H9 (cell line): ENCODE measurements around the gene NAGA. TPM values are rescaled to one million over a fixed set of nuclear protein-coding genes. Genes with fewer than 3 reads are reported as not detected.
A peak's percentile ranks its signal among the peaks of the same experiment; 100 is the strongest.

ENCODE experiments used
- DNase-seq: peaks from one replicate; pipeline ENCODE4 v3.0.0-alpha.2; 2017
- H2AFZ ChIP-seq: one replicate; pipeline ENCODE4 v1.6.1; 2013; ENCODE audit warnings: mild to moderate bottlenecking, low read length, control low read depth, moderate library complexity
- H2AK5ac ChIP-seq: 2 replicates; pipeline ENCODE4 v1.6.1; 2013; ENCODE audit warnings: low read length, control low read depth, mixed read lengths; ENCODE audit not compliant: insufficient read length
- H2BK120ac ChIP-seq: one replicate; pipeline ENCODE4 v1.6.1; 2013; ENCODE audit warnings: low read depth, mild to moderate bottlenecking, low read length, control low read depth, inconsistent platforms; ENCODE audit not compliant: poor library complexity, severe bottlenecking
- H2BK12ac ChIP-seq: 2 replicates; pipeline ENCODE4 v1.6.1; 2013; ENCODE audit warnings: low read length, control low read depth, mixed read lengths, low read depth; ENCODE audit not compliant: insufficient read length
- H2BK15ac ChIP-seq: 2 replicates; pipeline ENCODE4 v1.6.1; 2013; ENCODE audit warnings: low read depth, low read length, control low read depth
- H2BK20ac ChIP-seq: one replicate; pipeline ENCODE4 v1.6.1; 2013; ENCODE audit warnings: low read depth, mild to moderate bottlenecking, low read length, control low read depth, inconsistent platforms; ENCODE audit not compliant: poor library complexity, severe bottlenecking
- H2BK5ac ChIP-seq: 2 replicates; pipeline ENCODE4 v1.6.1; 2013; ENCODE audit warnings: low read length, control low read depth, mixed read lengths; ENCODE audit not compliant: insufficient read length
- H3K14ac ChIP-seq: 2 replicates; pipeline ENCODE4 v1.6.1; 2013; ENCODE audit warnings: low read length, control low read depth; ENCODE audit not compliant: insufficient read depth
- H3K18ac ChIP-seq: 2 replicates; pipeline ENCODE4 v1.6.1; 2013; ENCODE audit warnings: low read depth, mild to moderate bottlenecking, mixed read lengths, low read length, control low read depth; ENCODE audit not compliant: insufficient read length
- H3K23ac ChIP-seq: 2 replicates; pipeline ENCODE4 v1.6.1; 2013; ENCODE audit warnings: low read length, control low read depth, mixed read lengths, low read depth; ENCODE audit not compliant: insufficient read length
- H3K23me2 ChIP-seq: 2 replicates; pipeline ENCODE4 v1.6.1; 2013; ENCODE audit warnings: low read depth, mild to moderate bottlenecking, mixed read lengths, low read length, control low read depth; ENCODE audit not compliant: insufficient read length, poor library complexity, severe bottlenecking
- H3K27ac ChIP-seq: 2 replicates; pipeline ENCODE4 v1.5.1; 2013; ENCODE audit warnings: low read length, control low read depth, mixed read lengths, low read depth; ENCODE audit not compliant: insufficient read length
- H3K27me3 ChIP-seq: 2 replicates; pipeline ENCODE4 v1.6.1; 2013; ENCODE audit warnings: low read length, control low read depth, inconsistent platforms; ENCODE audit not compliant: insufficient read depth
- H3K4ac ChIP-seq: 2 replicates; pipeline ENCODE4 v1.6.1; 2013; ENCODE audit warnings: low read depth, mild to moderate bottlenecking, control low read depth, inconsistent platforms, low read length, moderate library complexity
- H3K4me1 ChIP-seq: 2 replicates; pipeline ENCODE4 v1.6.1; 2013; ENCODE audit warnings: low read length, control low read depth, inconsistent platforms; ENCODE audit not compliant: insufficient read depth
- H3K4me2 ChIP-seq: 2 replicates; pipeline ENCODE4 v1.6.1; 2013; ENCODE audit warnings: low read length, control low read depth, mixed read lengths; ENCODE audit not compliant: insufficient read length, insufficient read depth
- H3K56ac ChIP-seq: 2 replicates; pipeline ENCODE4 v1.6.1; 2013; ENCODE audit warnings: low read depth, mild to moderate bottlenecking, mixed read lengths, low read length, control low read depth; ENCODE audit not compliant: insufficient read length
- H3K79me1 ChIP-seq: 2 replicates; pipeline ENCODE4 v1.6.1; 2013; ENCODE audit warnings: low read depth, mild to moderate bottlenecking, moderate library complexity, low read length, control low read depth, inconsistent platforms; ENCODE audit not compliant: insufficient read depth, poor library complexity, severe bottlenecking
- H3K79me2 ChIP-seq: 2 replicates; pipeline ENCODE4 v1.6.1; 2013; ENCODE audit warnings: low read length, control low read depth, inconsistent platforms; ENCODE audit not compliant: insufficient read depth
- H3K9ac ChIP-seq: 2 replicates; pipeline ENCODE4 v1.6.1; 2013; ENCODE audit warnings: low read length, control low read depth, mixed read lengths; ENCODE audit not compliant: insufficient read length; ENCODE audit errors: extremely low read depth
- H3K9me3 ChIP-seq: one replicate; pipeline ENCODE4 v1.6.1; 2013; ENCODE audit warnings: low read depth, low read length, inconsistent platforms; ENCODE audit not compliant: control insufficient read depth
- H3T11ph ChIP-seq: one replicate; pipeline ENCODE4 v1.6.1; 2013; ENCODE audit warnings: mild to moderate bottlenecking, low read length, control low read depth, inconsistent platforms
- H4K20me1 ChIP-seq: one replicate; pipeline ENCODE4 v1.6.1; 2013; ENCODE audit not compliant: control insufficient read depth, insufficient read length, insufficient read depth
- H4K5ac ChIP-seq: 2 replicates; pipeline ENCODE4 v1.6.1; 2013; ENCODE audit warnings: low read depth, mild to moderate bottlenecking, mixed read lengths, low read length, control low read depth; ENCODE audit not compliant: insufficient read length
- H4K8ac ChIP-seq: replicated peaks from 2 replicates; pipeline ENCODE4 v1.6.1; 2013; ENCODE audit warnings: low read length, control low read depth, mixed read lengths, low read depth; ENCODE audit not compliant: insufficient read length
- H4K91ac ChIP-seq: 2 replicates; pipeline ENCODE4 v1.6.1; 2013; ENCODE audit warnings: low read depth, mild to moderate bottlenecking, moderate library complexity, mixed read lengths, low read length, control low read depth; ENCODE audit not compliant: insufficient read length
- H3K27ac Mint-ChIP-seq, 3 experiments: 2 replicates in 2 of 3; 3 replicates in 1 of 3; pipeline ENCODE4 v1.8.0; 2020 to 2021; ENCODE audit warnings: mixed read lengths in 3 of 3, mild to moderate bottlenecking in 1 of 3, moderate library complexity in 1 of 3
- H3K27me3 Mint-ChIP-seq: 2 replicates; pipeline ENCODE4 v1.8.0; 2021; ENCODE audit warnings: low read depth, mild to moderate bottlenecking, moderate library complexity, mixed read lengths
- H3K36me3 Mint-ChIP-seq, 3 experiments: 2 replicates in 2 of 3; 3 replicates in 1 of 3; pipeline ENCODE4 v1.8.0; 2020 to 2021; ENCODE audit warnings: low read depth in 3 of 3, mixed read lengths in 3 of 3; ENCODE audit not compliant: insufficient read depth in 1 of 3
- H3K4me1 Mint-ChIP-seq, 2 experiments: 2 replicates each; pipeline ENCODE4 v1.8.0; 2020; ENCODE audit warnings: mixed read lengths in 2 of 2
- H3K4me3 Mint-ChIP-seq, 2 experiments: 2 replicates in 1 of 2; 3 replicates in 1 of 2; pipeline ENCODE4 v1.8.0; 2020 to 2021; ENCODE audit warnings: mild to moderate bottlenecking in 2 of 2, mixed read lengths in 2 of 2, moderate library complexity in 1 of 2
- H3K9me3 Mint-ChIP-seq, 2 experiments: 2 replicates in 1 of 2; 3 replicates in 1 of 2; pipeline ENCODE4 v1.8.0; 2020; ENCODE audit warnings: mild to moderate bottlenecking in 2 of 2, mixed read lengths in 2 of 2, moderate library complexity in 1 of 2
- CTCF ChIP-seq: fragments of 200-600 bp; sonication (generic); conservative IDR thresholded peaks from 3 replicates; pipeline ENCODE4 v1.8.0; 2021; ENCODE audit warnings: antibody characterized with exemption, mild to moderate bottlenecking
- WGBS: extraction: QIAGEN DNeasy Blood & Tissue Kit; methylation state at CpG from one replicate; pipeline ENCODE4 v1.1.7; 2013; ENCODE audit warnings: missing lambda C conversion rate, low lambda C conversion rate, mixed read lengths; ENCODE audit not compliant: insufficient read length; ENCODE audit errors: extremely low coverage; 5-methylcytosine and 5-hydroxymethylcytosine counted together
- total RNA-seq: library from RNA; stranded (reverse); gene quantifications from 2 replicates; pipeline ENCODE4 v1.2.1, GENCODE V29; 2021

NAGA gene
- total RNA-seq, 1 experiment from 2014 or later = 16.1 TPM

DNA sequence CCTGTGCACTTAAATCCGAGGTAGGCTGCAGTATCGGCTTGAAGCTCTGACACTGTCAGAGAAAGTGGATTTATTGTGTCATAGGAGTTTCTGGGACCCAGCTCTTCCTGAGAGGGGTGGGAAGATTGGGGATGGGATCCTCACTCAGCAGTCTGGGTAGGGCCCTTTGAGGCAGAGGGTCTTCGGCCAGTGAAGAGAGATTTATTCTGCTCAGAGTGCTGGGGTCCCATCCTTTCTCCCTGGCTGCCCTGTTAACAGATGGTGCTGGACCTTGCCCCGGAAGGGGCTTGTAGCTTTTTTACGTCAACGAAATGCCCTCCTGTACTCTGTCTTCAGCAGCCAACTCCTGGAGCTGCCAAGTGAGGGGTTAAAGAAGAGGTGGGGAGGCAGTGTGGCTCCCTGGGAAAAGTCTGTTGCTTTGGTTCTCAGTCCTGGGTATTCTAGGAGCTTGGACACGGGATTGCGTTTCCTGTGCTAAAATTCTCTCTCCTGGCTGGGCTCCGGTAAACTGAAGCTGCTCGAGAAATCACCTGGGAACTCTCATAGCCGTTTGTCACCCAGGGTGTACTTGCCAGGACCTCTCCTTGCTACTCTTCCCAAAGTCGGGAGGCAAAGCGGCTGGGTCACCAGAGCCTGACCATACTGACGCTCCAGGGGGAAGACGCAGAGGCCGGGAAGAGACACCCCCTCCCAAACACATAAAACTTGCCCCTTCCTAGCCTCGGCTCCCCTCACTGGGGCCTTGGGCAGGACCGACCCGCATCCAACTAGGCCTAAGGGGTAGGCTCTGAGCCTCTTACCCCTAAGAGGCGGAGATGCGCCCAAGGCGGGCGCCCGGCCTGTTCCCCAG lies 8.1 kb upstream of the NAGA start:
- Histone ChIP-seq H2BK15ac (peak overlapping the region; percentile 4; the same call in 1 of the 2 replicates), H4K8ac (no peak overlapping the region), H2BK120ac (no peak overlapping the region), H3K9me3 (no peaks in the 10 kb centered on the region), H3K4me1 (no peaks in the 10 kb centered on the region), H2BK20ac (no peak overlapping the region), H3K18ac (peak overlapping the region; percentile 47), H3K23me2 (peaks cover 6% of the 10 kb centered on the region), H3K27ac (no peak overlapping the region), H3K4me2 (peak overlapping the region; percentile 85), H3K14ac (peak overlapping the region; percentile 96), H4K20me1 (no peaks in the 10 kb centered on the region), H3K23ac (no peak overlapping the region), H4K91ac (no peak overlapping the region), H3K79me2 (no peaks in the 10 kb centered on the region), H2BK12ac (no peak overlapping the region), H3K79me1 (no peaks in the 10 kb centered on the region), H3K56ac (no peak overlapping the region), H3K4ac (no peak overlapping the region), H3K27me3 (no peaks in the 10 kb centered on the region), H4K5ac (no peak overlapping the region), H2BK5ac (no peak overlapping the region), H2AK5ac (no peak overlapping the region), H3K9ac (peak overlapping the region; percentile 60), H2AFZ (no peak overlapping the region), H3T11ph (no peak overlapping the region)
- Mint-ChIP-seq H3K4me3 (peak overlapping the region; percentile 89 to 90), H3K27ac (peak overlapping the region; percentile 77 to 86 (median 84); a peak in 4 of 7 replicates), H3K36me3 (peaks cover 5 to 16% (median 8%) of the 10 kb centered on the region in 3 experiments; a peak in 6 of 7 replicates), H3K4me1 (peaks cover 16 to 20% of the 10 kb centered on the region in 2 experiments; a peak in 3 of 4 replicates), H3K27me3 (no peaks in the 10 kb centered on the region; the same call in 1 of the 2 replicates), H3K9me3 (no peaks in the 10 kb centered on the region; a peak in 1 of 5 replicates)
- WGBS = no CpG with 5 or more reads among the region's 24 CpGs
- no peak for TF ChIP-seq CTCF
- peak; percentile 47 for DNase-seq
